Endothelial cell of umbilical vein (primary cell): ENCODE measurements around the gene ARHGEF26. TPM values are rescaled to one million over a fixed set of nuclear protein-coding genes. Genes with fewer than 3 reads are reported as not detected.

Source experiments
- BruUV-seq: library from RNA; stranded (reverse); fragments of 400-500 nt; replicated peaks from 2 replicates; lab custom pipeline; 2021; lab: Mats Ljungman, UMichigan
- CTCF ChIA-PET: fragments of 300-600, 350-600 bp; sonication (Branson Sonifier 250); formaldehyde crosslinking; loops from one replicate; lab custom pipeline; 2021; ENCODE audit warnings: antibody characterized with exemption, inconsistent platforms; lab: Charles Lee
- POLR2A ChIA-PET: fragments of 300-600, 350-600 bp; sonication (Branson Sonifier 250); formaldehyde crosslinking; loops from one replicate; lab custom pipeline; 2021; ENCODE audit warnings: antibody characterized with exemption, inconsistent platforms; lab: Charles Lee
- DNase-seq: peaks from one replicate; pipeline ENCODE4 v3.0.0-alpha.2; 2011; ENCODE audit warnings: low read depth, low spot score
- FAIRE-seq: peaks from 2 replicates; lab custom pipeline; 2011; peaks lifted over from hg19 to GRCh38; lab: Jason Lieb, UNC
- H2AFZ ChIP-seq: 2 replicates; pipeline ENCODE4 v1.6.0; 2012; ENCODE audit warnings: low read depth, low read length, control low read depth, inconsistent platforms
- H3K27ac ChIP-seq: 2 replicates; pipeline ENCODE4 v1.5.1; 2011; ENCODE audit warnings: low read depth, mild to moderate bottlenecking, control low read depth, low read length, moderate library complexity; ENCODE audit not compliant: insufficient read depth
- H3K27me3 ChIP-seq, 2 experiments: 2 replicates each; pipeline versions ENCODE4 v1.6.0 to v1.6.1; 2011; ENCODE audit warnings: low read length in 2 of 2, mixed read lengths in 1 of 2; ENCODE audit not compliant: control insufficient read depth in 2 of 2, insufficient read depth in 2 of 2
- H3K36me3 ChIP-seq, 2 experiments: 2 replicates in 1 of 2; 3 replicates in 1 of 2; pipeline ENCODE4 v1.5.1; 2011; ENCODE audit warnings: low read length in 2 of 2, mild to moderate bottlenecking in 1 of 2, moderate library complexity in 1 of 2; ENCODE audit not compliant: control insufficient read depth in 2 of 2, insufficient read depth in 2 of 2; ENCODE audit errors: extremely low read depth in 1 of 2
- H3K4me1 ChIP-seq: 3 replicates; pipeline ENCODE4 v1.5.1; 2011; ENCODE audit warnings: mild to moderate bottlenecking, low read length; ENCODE audit not compliant: control insufficient read depth, insufficient read depth; ENCODE audit errors: extremely low read depth
- H3K4me2 ChIP-seq: 2 replicates; pipeline ENCODE4 v1.6.1; 2011; ENCODE audit warnings: low read length, control low read depth, mixed read lengths; ENCODE audit not compliant: insufficient read depth
- H3K4me3 ChIP-seq, 3 experiments: fragments of 200-600 bp in 1 of 3; sonication (generic), shearing (Covaris generic) in 1 of 3; replicated peaks in 1 of 3; 2 replicates each; pipeline ENCODE4 v1.5.1; 2011 to 2016; ENCODE audit warnings: control low read depth in 3 of 3, low read length in 3 of 3, mild to moderate bottlenecking in 2 of 3, inconsistent platforms in 1 of 3, low read depth in 1 of 3, moderate library complexity in 1 of 3; ENCODE audit not compliant: insufficient read depth in 1 of 3
- H3K79me2 ChIP-seq: 2 replicates; pipeline ENCODE4 v1.6.0; 2012; ENCODE audit warnings: low read length, inconsistent platforms; ENCODE audit not compliant: control insufficient read depth, insufficient read depth
- H3K9ac ChIP-seq: replicated peaks from 2 replicates; pipeline ENCODE3; 2011; ENCODE audit warnings: low read length, control low read depth; ENCODE audit not compliant: insufficient read depth; ENCODE audit errors: extremely low read depth
- H3K9me1 ChIP-seq: replicated peaks from 3 replicates; pipeline ENCODE4 v1.6.0; 2011; ENCODE audit warnings: mild to moderate bottlenecking, low read length; ENCODE audit not compliant: control insufficient read depth, insufficient read depth; ENCODE audit errors: extremely low read depth
- H3K9me3 ChIP-seq: replicated peaks from 2 replicates; pipeline ENCODE4 v1.5.1; 2012; ENCODE audit warnings: low read length, inconsistent platforms; ENCODE audit not compliant: control insufficient read depth, insufficient read depth
- H4K20me1 ChIP-seq: replicated peaks from 2 replicates; pipeline ENCODE3; 2011; ENCODE audit warnings: mild to moderate bottlenecking, low read length; ENCODE audit not compliant: control insufficient read depth, insufficient read depth; ENCODE audit errors: extremely low read depth
- CTCF ChIP-seq, 2 donors: IDR thresholded peaks; 1 replicate in 1 of 2; 2 replicates in 1 of 2; pipeline ENCODE4 v1.5.1; 2011; ENCODE audit warnings: low read length in 2 of 2, mild to moderate bottlenecking in 2 of 2, moderate library complexity in 2 of 2, control low read depth in 1 of 2, inconsistent platforms in 1 of 2, low read depth in 1 of 2; ENCODE audit not compliant: insufficient read depth in 1 of 2; ENCODE audit errors: extremely low read depth in 1 of 2
- EZH2 ChIP-seq: IDR thresholded peaks from 2 replicates; pipeline ENCODE4 v1.6.1; 2012; ENCODE audit warnings: borderline replicate concordance, low read depth, mild to moderate bottlenecking, moderate library complexity, low read length, inconsistent platforms; ENCODE audit not compliant: severe bottlenecking
- FOS ChIP-seq: IDR thresholded peaks from 2 replicates; pipeline ENCODE4 v1.6.1; 2011; ENCODE audit warnings: mild to moderate bottlenecking, low read length, moderate library complexity, borderline replicate concordance; ENCODE audit not compliant: insufficient read depth
- GATA2 ChIP-seq: IDR thresholded peaks from 2 replicates; pipeline ENCODE4 v1.7.0; 2011; ENCODE audit warnings: low read depth, mild to moderate bottlenecking, moderate library complexity, mixed read lengths, low read length; ENCODE audit not compliant: insufficient read length, insufficient read depth
- JUN ChIP-seq: IDR thresholded peaks from 2 replicates; pipeline ENCODE4 v1.6.1; 2011; ENCODE audit warnings: borderline replicate concordance, low read depth; ENCODE audit not compliant: insufficient read length, insufficient read depth
- MAX ChIP-seq: IDR thresholded peaks from 2 replicates; pipeline ENCODE4 v1.6.1; 2011; ENCODE audit not compliant: insufficient read depth, insufficient read length
- MYC ChIP-seq: IDR thresholded peaks from one replicate; pipeline ENCODE4 v1.6.1; 2011; ENCODE audit warnings: mild to moderate bottlenecking, low read depth, low read length
- POLR2A ChIP-seq: IDR thresholded peaks from 2 replicates; pipeline ENCODE4 v1.6.1; 2012; ENCODE audit warnings: low read depth, mild to moderate bottlenecking, control low read depth, low read length
- POLR2AphosphoS5 ChIP-seq: IDR thresholded peaks from 2 replicates; pipeline ENCODE4 v1.6.1; 2012; ENCODE audit warnings: low read depth, mild to moderate bottlenecking, control low read depth, low read length, moderate library complexity; ENCODE audit not compliant: insufficient read depth
- dilution Hi-C: fragments of 300-500 bp; cut with MboI; formaldehyde crosslinking; loops from one replicate; pipeline ENCODE4 v1.15.0; 2019; ENCODE audit warnings: low sequenced_read_pairs; ENCODE audit not compliant: extremely low pct_ligation_motif_present
- intact Hi-C: fragments of 100-400 bp; cut with micrococcal nuclease; formaldehyde crosslinking; loops from one replicate; pipeline ENCODE4 v1.10.0; 2022
- polyA plus RNA-seq, 4 experiments: library from polyadenylated mRNA; depleted of rRNA in 3 of 4; stranded (reverse) in 3 of 4; unstranded in 1 of 4; fragments of >200 nt; gene quantifications; 2 replicates each; pipeline versions ENCODE4 v1.2.1 to v1.2.3, GENCODE V29; 2011 to 2012; ENCODE audit warnings: missing spikeins in 1 of 4
- total RNA-seq: library from RNA; stranded (reverse); gene quantifications from 2 replicates; pipeline ENCODE4 v1.2.3, GENCODE V29; 2021

Gene ARHGEF26
- total and polyA plus RNA-seq, 2 donors (not counting 3 experiments of a cell fraction or from before 2014, with no cell fraction given): 0.57 to 2.9 TPM

- no peaks in the 10 kb centered on the region for H3K9me1 ChIP-seq
- dilution Hi-C loops: no loop called here
- no peaks in the 10 kb centered on the region for H4K20me1 ChIP-seq
- TF ChIP-seq POLR2AphosphoS5: no peak
- TF ChIP-seq MAX: no peak
- TF ChIP-seq EZH2: no peak
- TF ChIP-seq GATA2: no peak
- TF ChIP-seq FOS: no peak
- no peak for TF ChIP-seq POLR2A
- TF ChIP-seq JUN: no peak
- no peak for TF ChIP-seq MYC
- TF ChIP-seq CTCF (IDR thresholded peaks at IDR 0.05; ENCODE audit: extremely low read depth in 1 of 2, insufficient read depth in 1 of 2, low read depth in 1 of 2, low read length in 2 of 2): no peak
- H3K9me3 ChIP-seq: no peaks in the 10 kb centered on the region
- ChIA-PET POLR2A (no interaction called here), CTCF (no interaction called here)
- H2AFZ ChIP-seq: no peak overlapping the region
- no peaks in the 10 kb centered on the region for H3K36me3 ChIP-seq
- no peaks in the 10 kb centered on the region for H3K27me3 ChIP-seq
- H3K27ac ChIP-seq: no peak overlapping the region
- no peak overlapping the region for H3K9ac ChIP-seq
- H3K4me1 ChIP-seq: no peaks in the 10 kb centered on the region
- no peaks in the 10 kb centered on the region for H3K79me2 ChIP-seq
- FAIRE-seq: no peak
- DNase-seq: no peak
- no TSS peak for BruUV-seq
- H3K4me3 ChIP-seq: no peak overlapping the region
- no peak overlapping the region for H3K4me2 ChIP-seq
- intact Hi-C loops: no loop called here
These were observed 71.0 kb downstream of the ARHGEF26 start for GRCh38 chr3:154192225-154192624.
